HG03460 (cell line): Measurements from ENCODE around the gene RPTN.

Experiments
- ATAC-seq: cut with Tn5 transposase; IDR thresholded peaks from one replicate; pipeline ENCODE4 v1.9.1; 2021; ENCODE audit not compliant: unreplicated experiment

RPTN gene, protein sequence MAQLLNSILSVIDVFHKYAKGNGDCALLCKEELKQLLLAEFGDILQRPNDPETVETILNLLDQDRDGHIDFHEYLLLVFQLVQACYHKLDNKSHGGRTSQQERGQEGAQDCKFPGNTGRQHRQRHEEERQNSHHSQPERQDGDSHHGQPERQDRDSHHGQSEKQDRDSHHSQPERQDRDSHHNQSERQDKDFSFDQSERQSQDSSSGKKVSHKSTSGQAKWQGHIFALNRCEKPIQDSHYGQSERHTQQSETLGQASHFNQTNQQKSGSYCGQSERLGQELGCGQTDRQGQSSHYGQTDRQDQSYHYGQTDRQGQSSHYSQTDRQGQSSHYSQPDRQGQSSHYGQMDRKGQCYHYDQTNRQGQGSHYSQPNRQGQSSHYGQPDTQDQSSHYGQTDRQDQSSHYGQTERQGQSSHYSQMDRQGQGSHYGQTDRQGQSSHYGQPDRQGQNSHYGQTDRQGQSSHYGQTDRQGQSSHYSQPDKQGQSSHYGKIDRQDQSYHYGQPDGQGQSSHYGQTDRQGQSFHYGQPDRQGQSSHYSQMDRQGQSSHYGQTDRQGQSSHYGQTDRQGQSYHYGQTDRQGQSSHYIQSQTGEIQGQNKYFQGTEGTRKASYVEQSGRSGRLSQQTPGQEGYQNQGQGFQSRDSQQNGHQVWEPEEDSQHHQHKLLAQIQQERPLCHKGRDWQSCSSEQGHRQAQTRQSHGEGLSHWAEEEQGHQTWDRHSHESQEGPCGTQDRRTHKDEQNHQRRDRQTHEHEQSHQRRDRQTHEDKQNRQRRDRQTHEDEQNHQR

DNA sequence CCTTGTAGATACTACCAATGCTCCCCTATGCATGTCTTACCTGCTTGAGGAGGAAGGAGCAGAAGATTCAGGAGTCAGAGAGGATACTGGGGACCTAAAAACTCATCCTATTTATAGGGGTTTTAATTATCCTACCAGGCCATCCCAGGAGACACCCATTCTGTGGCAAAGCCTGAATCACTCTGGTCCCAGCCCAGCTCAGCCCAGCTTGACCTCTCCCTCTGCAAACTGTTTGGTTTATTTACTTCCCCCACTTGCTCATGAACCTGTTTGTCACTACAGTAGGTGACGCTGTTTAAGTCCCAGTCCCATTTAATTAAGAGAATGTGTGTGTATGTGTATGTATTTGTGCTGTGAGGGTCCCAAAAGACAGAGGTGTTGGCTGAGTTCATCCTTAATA, at the start of gene RPTN:
Gene RPTN, minus strand, starts transcription at position 85 of the 400 bp plus-strand sequence. CDS start 1,339 bp downstream, outside the sequence.
- ATAC-seq = no peak

DNA sequence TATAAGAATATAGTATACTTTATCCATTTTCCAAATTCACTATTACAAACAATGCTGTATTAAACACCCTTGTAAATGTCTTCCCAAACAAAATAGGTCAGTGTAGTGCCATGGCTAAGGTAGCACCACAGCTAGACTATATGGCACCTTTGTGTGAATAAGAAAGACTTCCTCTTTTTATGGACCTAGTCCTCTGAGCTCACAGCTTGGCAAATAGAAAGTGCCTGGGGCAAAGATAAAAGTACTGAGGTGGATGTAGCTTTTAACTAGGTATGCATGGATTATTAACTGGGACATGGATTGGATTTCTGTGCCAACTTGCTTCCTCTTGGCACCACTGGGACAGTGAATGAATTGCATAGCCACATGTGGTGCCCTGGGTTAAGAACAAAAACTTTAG, 40.0 kb upstream of the RPTN start:
- no peak for ATAC-seq

DNA sequence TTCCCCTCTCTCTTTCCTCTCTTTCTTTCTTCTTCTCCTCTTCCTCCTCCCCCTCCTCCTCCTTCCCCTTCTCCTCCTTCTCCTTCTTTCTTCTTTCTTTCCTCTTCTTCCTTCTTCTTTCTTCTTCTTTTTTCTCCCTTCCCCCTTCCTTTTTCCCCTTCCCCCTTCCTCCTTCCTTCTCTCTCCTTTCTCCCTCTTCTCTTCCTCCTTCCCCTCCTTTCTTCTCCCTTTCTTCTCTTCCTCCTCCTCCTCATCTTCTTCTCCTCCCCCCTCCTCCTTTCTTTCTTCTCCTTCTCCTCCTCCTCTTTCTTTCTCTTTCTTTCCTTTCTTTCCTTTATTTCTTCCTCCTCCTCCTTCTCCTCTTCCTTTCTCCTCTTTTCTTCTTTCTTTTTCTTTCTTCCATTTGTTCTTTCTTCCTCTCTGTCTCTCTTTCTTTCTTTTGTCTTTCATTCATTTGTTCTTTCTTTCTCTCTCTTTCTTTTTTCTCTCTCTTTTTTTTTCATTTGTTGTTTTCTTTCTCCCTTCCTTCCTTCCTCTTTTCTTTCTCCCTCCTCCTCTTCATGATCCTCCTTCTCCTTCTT, 38.4 kb upstream of the RPTN start:
- no peak for ATAC-seq

DNA sequence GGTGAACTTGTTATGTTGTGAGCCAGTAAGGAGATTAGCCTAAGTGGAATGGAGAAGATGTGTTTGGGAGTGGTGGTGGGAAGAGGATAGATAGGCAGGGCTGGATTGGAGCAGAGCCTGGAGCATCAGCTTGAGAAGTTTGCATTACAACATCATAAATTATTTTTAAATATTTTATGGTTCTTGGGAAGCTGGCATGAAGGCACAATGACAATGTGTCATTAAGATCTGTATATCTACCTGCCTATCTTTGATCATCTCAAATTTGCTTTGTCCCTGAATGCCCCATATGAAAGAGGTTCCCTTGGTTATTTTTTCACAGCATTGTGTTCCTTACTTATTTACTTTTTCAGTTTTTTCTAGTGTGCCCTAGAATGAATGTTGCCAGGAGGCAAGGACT, 32.7 kb upstream of the RPTN start:
- ATAC-seq = no peak

DNA sequence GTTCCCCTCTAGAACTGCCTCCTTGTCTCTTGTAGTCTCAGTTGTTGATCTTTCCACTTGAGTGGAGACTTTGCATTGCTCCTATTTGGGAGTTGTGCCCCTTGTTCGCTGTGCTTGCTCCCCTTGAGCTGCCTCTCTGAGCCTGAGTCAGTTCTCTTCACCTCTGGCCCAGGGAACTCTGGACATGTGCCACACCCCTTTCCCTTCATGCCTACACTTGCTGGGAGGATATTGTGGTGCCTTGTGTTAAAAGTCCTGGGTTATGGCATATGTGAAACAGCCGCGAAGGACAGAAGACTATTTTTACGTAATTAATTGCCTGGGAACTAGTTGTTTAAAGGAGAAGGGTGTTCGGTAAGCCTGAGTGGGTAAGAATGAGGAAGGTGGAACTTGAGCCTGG, 32.2 kb upstream of the RPTN start:
- ATAC-seq = no peak

DNA sequence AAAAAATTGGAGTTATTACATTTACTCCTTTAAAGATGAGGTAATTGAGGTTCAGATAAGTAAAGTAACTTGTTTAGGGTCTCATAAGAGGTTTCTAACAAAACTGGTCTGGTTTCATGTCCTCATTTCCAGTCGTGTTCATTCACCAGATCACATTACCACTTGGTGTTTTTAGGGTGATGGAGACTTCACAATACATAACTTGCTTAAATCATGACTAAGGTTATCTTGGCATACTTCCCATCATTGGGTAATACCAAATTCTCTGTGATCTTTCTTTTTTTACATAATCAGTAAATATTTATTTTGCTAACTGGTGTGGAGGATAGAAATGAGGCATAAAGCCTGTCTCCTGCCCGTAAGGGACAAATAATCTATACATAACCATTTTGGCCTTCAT, 31.6 kb upstream of the RPTN start:
- no peak for ATAC-seq

DNA sequence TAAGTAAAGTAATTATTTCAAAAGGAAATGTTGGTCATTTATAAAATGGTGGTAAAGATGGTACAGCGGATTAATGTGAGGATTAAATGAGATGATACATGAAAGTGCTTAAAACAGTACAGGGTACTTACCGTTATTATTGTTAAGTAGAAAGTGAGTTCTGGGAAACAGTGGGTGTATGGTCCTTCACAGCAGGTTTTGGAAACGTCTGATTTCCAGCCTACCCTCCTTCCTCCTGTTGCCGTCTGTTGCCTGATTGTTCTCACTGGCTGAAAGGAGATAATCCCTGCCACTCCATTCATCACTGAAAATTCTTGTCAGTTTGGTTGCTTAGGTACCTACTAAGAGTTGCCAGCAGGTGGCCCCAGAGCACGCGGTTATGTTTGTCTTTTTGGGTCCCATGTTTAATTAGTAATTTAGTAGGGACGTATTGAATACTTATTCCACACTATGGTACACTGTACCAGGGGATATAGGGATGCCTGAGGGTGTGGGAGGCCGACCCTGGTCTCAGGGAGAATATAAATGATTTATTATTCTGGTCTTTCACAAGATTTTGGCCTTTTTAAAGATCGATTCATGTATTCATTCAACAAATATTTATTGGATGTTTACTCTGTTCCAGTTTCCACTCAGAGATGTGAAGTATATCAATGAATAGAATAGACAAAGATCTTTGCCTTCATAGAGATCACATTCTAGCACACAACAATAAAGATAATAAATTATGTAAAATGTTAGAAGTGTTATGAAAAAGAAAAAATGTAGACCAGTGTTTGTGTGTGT, 30.8 kb upstream of the RPTN start:
- no peak for ATAC-seq

DNA sequence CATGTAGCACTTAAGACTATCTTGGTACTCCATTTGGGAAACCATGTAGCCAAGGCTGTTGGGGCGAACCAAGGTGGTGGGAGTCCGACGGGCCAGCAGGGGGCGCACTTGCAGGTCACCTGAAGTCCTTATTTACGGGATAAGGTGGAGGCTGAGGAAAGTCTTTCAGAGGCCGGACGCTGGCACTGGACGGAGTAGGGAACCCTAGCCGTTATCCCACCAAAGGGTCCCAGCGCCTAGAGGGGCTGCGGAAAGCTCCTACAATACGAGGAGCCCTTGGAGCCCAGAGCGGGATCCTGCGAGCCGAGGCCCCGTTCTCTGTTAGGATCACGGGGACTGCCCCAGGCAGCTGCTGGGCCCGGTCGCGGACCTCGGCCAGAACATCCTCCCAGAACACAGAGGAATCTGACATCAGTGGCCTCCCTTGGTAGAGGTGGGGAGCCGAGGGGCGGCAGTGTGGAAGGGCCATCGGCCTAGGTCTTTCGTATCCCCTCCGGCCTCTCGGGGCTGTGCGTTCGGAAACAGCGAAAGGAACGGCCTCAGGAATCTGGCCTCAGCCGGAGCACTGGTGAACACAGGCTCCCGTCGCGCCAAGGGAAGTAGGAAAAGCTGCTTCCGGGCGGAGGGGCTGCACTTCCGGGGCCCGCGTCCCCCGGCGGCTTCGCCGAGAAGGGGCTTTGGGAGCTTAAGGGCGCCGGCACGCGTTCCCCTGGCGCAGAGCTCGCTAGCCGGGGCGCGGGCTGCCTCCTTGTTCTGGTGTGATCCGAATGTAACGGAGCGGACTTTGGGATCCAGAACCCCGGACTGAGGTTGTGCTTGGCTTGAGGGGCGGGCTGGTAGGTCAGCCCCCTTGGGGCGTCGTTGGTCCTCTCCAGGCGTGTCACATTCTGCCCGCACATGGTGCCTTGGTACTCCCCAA, 29.9 kb upstream of the RPTN start:
- no peak for ATAC-seq

DNA sequence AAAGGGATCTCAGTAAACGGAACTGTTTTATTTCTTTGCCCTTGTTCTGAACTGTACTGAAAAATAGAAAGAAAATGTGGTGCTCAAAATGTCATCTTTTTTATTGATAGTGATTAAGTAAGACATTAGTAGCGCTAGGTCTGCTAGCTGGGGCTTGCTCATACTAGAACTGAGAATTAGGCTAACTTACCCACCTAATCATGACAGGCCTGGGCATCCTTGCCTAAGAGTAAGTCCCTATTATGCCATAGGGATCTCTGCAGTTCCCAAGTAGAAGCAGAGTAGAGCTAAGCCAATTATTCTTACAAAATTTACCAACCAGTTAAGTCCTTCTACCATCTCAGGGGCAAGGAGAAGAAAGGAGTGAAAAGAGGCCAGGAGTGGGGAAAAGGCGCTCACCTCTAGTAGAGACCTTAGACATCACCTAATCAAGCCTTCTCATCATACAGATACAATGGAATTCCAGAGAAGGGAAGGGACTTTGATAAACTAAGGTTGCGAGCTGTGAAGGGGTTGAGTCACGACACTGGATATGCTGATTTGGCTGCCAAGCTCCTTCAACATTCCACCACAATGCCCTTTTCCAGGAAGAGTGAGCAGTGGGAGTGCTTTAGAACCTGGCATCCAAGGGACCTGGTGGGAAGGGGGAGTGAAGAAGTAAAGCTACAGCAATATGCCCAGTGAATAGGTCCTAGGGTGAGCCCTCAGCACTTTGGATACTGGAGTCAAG, 27.7 kb upstream of the RPTN start:
- no peak for ATAC-seq

DNA sequence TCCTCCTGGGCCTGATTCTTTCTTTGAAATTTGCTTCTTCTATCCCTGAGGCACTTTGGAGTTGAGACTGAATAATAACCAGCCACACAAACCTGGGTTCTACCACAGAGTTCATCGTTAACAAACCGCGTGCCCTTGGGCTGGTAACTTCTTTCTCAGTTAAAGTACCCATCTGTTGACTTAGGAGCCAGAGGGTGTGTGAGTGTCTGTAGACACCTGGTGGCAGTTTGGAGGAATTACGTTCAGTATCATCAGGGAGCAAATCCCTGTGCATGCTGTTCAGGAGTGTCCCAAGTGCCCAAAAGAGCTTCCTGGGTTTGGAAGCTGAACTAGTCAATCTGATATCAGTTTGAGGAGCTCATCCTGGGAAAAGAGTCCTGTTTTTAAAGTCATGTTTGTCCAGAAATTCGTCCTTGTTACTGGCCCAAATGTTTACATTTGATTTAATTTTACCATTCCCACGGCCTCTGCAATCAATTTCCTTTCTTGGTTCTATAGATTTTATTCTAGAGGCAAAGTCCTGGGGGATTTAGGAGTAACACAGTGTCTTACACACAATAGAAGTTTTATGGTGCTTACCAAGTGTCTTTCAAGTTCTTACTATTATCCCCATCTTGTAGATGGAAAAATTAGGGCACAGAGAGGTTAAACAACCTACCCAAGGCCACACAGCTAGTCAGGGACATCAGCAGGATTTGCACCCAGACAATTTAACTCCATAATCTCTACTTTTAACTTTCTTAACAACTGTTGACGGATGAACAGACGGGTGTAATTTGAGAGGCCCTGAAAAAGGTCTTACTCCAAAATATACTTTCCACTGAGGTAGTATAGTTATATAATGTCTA, 26.7 kb upstream of the RPTN start:
- ATAC-seq = no peak

DNA sequence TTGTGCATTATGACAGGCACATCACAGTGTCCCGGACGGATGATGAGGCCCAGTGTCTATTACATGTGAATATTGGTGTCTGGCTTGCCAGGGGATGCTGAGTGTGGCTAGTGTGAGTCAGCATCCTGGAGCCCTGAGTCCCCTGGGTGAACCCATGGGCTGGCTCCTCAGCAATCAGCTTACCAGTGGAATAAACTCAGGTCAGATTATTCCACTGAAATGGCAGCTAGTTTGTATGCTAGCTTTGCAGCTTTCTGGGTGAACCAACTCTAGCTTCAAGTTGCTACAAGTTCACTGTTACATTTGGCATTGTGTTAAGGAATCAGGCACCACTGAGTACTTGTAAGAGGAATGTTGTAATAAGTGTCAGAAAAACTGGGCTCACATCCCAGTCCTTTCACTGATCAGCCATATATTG, 23.9 kb upstream of the RPTN start:
- ATAC-seq = no peak

DNA sequence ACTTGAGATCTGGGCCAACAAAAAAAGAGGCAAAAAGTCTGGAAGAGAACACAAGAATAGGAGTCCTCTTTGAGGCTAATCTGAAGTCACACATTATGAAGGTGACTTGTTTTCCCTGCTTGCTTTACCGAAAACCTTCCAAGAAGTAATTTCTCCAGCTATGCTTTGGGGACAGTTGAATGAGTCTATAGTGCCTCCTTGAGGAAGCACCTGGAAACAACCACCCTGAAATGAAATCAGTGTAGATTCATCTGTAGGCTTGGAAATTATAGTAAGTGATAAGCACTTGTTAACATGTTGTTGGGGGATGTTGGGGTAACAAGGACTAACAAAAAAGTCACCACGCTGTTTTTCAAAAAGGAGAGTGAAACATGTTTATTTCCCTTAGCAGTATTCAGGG, 23.4 kb upstream of the RPTN start:
- ATAC-seq = no peak

DNA sequence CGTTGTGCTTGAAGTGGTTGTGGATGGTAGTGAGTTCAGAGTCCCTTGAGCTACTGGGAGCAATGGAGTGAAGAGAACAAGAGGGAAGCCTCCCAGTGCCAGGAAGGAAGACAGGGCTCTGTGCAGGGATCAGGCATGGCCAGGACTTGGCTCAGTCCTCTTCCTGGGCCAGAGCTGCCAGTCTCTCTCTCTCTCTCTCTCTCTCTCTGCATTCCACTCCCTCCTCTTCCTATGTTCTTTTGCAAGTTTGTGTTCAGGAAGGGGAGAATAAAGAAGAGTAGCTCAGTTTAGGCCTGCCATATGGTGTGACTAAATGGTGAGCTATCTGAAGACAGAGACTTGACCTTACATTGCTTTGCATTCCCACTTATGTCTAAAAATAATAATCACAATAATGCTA, 20.5 kb upstream of the RPTN start:
- no peak for ATAC-seq

DNA sequence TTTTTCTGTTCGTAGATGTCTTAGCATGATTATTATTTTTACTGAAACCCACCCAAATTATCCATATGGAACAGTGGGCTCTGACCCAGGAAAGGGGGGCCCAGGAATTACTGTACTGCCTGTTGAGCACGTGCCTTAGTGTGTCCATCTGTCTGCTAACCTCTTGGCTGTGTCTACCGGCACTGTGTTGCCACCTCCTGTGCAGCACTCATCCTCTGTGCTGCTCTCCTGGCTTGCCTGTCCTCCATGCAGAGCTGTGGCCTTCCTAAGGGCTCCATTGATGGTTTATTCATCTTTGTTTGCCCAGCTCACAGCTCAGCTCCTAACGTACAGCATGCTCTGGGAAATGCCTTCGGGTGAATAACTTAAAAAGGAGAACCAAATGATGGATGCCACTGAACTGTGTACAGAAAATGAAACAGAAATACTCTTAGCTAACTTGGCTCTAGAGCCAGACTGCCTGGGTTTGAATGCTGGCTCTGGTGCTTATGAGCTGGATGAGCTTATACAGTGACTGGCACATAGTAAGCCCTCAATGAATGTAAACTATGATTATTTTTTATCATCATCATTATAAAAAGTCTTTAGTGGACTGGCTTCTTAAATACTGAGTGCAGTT, 11.4 kb upstream of the RPTN start:
- no peak for ATAC-seq

DNA sequence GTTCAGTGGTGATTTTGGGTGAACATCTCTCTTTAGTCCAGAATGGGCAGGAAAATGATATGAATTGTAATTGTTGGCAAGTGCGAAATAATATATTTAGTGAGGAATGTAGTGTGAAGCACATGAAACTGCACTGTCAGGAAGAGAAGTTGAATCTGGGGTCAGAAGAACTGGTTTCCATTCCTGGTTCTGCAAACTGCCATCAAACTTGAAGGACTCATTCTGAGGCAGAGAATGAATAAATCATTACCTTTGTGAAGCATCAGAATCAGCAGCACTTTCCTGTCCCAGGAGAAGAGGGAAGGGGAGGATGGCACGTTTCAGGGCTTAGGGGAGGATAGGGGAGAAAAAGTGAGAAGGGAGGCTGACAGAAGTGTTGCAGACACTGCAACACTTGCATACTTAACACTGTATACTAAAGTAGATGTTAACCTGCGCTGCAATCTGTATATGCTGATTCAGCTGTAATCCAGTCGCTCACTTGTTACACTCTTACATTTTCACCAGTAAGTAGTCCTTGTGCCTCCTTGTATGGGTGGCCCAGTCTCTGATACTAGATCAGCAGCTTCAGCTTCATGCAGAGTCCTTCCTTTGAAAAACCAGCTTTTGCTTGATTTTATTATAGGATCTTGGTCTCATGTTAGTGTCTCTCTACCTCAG, 10.5 kb upstream of the RPTN start:
- ATAC-seq = no peak

DNA sequence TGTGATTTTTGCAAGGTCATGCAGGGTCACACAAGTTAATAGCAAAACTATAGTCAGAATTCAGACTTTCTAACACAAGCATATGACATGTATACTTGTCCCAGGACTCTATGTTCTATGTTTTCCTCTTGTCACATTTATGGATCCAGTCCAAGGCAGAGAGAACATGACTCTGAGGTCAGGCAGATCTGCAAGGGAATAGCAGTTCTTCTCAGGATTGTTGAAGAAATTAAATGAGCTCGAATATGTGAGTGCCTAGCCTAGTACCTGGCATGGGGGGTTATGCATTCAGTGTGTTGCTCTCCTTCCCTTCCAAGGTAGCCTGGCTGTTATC, 9.5 kb upstream of the RPTN start:
- ATAC-seq = no peak

DNA sequence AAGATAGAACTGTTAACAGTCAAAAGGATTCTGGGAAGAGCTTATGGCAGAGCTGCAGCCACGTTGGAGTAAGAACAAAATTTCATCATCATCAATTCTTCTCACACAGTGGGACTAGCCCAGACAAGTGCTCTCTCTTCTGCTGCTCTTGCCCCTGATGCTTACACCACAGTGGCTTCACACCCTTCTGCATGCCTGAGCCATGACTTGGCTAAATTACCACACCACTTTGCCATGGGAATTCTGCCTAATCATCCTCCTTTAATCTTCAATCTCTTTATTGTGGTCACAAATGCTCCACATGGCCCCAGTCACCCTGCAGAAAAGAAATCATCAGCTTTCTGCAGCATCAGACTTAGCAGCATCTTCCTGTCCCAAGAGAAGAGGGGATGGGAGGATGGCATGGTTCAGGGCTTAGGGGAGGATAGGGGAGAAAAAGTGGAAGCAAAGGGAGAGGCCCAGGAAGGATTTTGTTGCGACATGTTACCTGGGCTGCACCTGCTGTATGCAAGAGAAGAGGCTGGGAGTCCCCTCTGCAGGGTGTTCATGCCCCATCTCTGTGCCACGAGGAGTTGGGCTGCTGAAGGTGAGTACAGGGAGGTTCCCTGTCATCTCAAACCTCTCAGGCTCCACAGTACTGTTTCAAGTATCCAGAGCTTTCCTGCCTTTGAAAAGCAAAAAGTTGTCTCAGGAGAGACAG, 9.0 kb upstream of the RPTN start:
- no peak for ATAC-seq
